ENCODE measurements around the gene MGARP.

The MGARP gene

DNA sequence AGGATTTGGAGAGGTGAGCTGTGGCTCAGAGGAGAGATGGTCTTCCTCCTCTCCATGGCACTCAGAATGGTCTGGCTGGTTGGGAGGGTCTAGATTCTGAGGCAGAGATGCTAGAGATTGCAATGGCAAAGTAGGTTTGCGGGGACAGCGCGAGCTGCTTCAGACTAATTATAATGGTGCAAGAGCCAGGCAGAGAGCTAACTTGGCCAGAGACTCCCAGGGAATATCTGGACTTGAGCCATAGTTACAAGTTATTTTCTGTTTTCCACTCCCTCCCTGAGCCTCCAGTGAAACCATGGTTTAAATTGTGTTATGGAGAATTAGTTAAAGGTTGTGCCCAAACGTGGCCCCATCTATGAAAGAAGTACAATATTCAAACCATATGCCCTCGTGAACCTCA lies 58.3 kb downstream of the MGARP start:
- H3K36me3 ChIP-seq (replicated peaks): no peaks in the 10 kb centered on the region
- no peak for DNase-seq
- TF ChIP-seq, protein P1, sequence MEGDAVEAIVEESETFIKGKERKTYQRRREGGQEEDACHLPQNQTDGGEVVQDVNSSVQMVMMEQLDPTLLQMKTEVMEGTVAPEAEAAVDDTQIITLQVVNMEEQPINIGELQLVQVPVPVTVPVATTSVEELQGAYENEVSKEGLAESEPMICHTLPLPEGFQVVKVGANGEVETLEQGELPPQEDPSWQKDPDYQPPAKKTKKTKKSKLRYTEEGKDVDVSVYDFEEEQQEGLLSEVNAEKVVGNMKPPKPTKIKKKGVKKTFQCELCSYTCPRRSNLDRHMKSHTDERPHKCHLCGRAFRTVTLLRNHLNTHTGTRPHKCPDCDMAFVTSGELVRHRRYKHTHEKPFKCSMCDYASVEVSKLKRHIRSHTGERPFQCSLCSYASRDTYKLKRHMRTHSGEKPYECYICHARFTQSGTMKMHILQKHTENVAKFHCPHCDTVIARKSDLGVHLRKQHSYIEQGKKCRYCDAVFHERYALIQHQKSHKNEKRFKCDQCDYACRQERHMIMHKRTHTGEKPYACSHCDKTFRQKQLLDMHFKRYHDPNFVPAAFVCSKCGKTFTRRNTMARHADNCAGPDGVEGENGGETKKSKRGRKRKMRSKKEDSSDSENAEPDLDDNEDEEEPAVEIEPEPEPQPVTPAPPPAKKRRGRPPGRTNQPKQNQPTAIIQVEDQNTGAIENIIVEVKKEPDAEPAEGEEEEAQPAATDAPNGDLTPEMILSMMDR (IDR thresholded peaks at IDR 0.05; ENCODE audit: low read depth, low read length, missing control alignments): no peak
- in situ Hi-C loops (cut with HindIII; ENCODE audit: low pct_ligation_motif_present, low sequenced_read_pairs): no loop called here
- H3K27ac ChIP-seq: no peak overlapping the region
- no peaks in the 10 kb centered on the region for H3K27me3 ChIP-seq (replicated peaks)
- H3K4me3 ChIP-seq (ENCODE audit: low read depth, low read length): no peak overlapping the region

DNA sequence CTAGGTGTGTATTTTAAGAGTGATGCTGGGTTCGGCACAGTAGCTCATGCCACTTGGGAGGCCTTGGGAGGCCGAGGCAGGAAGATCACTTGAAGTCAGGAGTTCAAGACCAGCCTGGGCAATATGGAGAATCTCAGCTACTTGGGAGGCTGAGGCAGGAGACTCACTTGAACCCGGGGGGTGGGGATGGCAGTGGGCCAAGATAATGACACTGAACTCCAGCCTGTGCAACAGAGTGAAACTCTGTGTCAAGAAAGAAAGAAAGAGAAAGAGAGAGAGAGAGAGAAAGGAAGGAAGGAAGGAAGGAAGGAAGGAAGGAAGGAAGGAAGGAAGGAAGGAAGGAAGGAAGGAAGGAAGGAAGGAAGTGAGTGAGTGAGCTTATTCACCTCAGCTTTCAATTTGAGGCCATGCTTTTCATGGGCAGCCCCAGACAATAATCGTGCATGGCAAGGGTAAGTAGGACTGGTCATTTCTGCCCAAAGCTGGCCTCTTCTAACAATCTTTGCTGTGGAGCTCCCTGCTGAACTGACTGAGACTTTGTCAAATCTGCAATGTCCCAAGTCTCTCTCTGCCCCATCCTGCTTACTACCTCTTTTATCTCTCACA lies 60.5 kb downstream of the MGARP start:
- in situ Hi-C loops (cut with HindIII; ENCODE audit: low pct_ligation_motif_present, low sequenced_read_pairs): no loop called here
- Histone ChIP-seq H3K27me3 (replicated peaks) (no peaks in the 10 kb centered on the region), H3K27ac (no peak overlapping the region), H3K4me3 (ENCODE audit: low read depth, low read length) (no peak overlapping the region), H3K36me3 (replicated peaks) (no peaks in the 10 kb centered on the region)
- DNase-seq: no peak
- TF ChIP-seq, protein P1 (IDR thresholded peaks at IDR 0.05; ENCODE audit: low read depth, low read length, missing control alignments): no peak
